HepG2 (cell line): ENCODE results near the gene LRRC55. TPM values are rescaled to one million over a fixed set of nuclear protein-coding genes. Genes with fewer than 3 reads are reported as not detected.

Source experiments
- ATAC-seq: fragments of 200-7000 bp; cut with Tn5 transposase; 3 replicates; pipeline ENCODE4 v1.9.1; 2020; ENCODE audit warnings: mild to moderate bottlenecking, moderate library complexity
- BruUV-seq: library from RNA; stranded (reverse); fragments of 400-500 nt; replicated peaks from 2 replicates; lab custom pipeline; 2021; lab: Mats Ljungman, UMichigan
- CTCF ChIA-PET: fragments of 300-600 bp; formaldehyde crosslinking; extraction: SDS; loops from one replicate; lab custom pipeline; 2021; ENCODE audit warnings: low total read pairs, inconsistent platforms, low intra/inter-chr PET ratio; lab: Yijun Ruan, JAX
- POLR2A ChIA-PET: fragments of 350-600 bp; sonication (Branson Sonifier 250); formaldehyde crosslinking; loops from one replicate; lab custom pipeline; 2020; ENCODE audit warnings: antibody characterized with exemption, inconsistent platforms; lab: Yijun Ruan, JAX
- DNase-seq: peaks from one replicate; pipeline ENCODE4 v3.0.0-alpha.2; 2015; ENCODE audit warnings: low spot score
- FAIRE-seq: peaks from 3 replicates; lab custom pipeline; 2011; peaks lifted over from hg19 to GRCh38; lab: Jason Lieb, UNC
- H2AFZ ChIP-seq: one replicate; pipeline ENCODE4 v1.6.1; 2011; ENCODE audit warnings: low read length, inconsistent platforms
- H3K27ac ChIP-seq: fragments of 300-600 bp; 3 replicates; pipeline ENCODE4 v1.8.0; 2011; ENCODE audit warnings: mixed run types, mild to moderate bottlenecking, mixed read lengths, low read length, inconsistent platforms; ENCODE audit not compliant: insufficient read depth; ENCODE audit errors: extremely low read length
- H3K27me3 ChIP-seq, 2 experiments: fragments of 200-600 bp in 1 of 2; 2 replicates in 1 of 2; 3 replicates in 1 of 2; pipeline versions ENCODE4 v1.6.0 to v1.8.0; 2011; ENCODE audit warnings: low read length in 2 of 2, mild to moderate bottlenecking in 2 of 2, moderate library complexity in 2 of 2, inconsistent platforms in 1 of 2; ENCODE audit not compliant: insufficient read depth in 2 of 2, control insufficient read depth in 1 of 2
- H3K36me3 ChIP-seq, 2 experiments: fragments of 200-600 bp in 1 of 2; replicated peaks in 1 of 2; 2 replicates in 1 of 2; 3 replicates in 1 of 2; pipeline versions ENCODE4 v1.5.1 to v1.8.0; 2011; ENCODE audit warnings: low read length in 2 of 2, inconsistent platforms in 1 of 2; ENCODE audit not compliant: insufficient read depth in 2 of 2, control insufficient read depth in 1 of 2
- H3K4me1 ChIP-seq: 2 replicates; pipeline ENCODE4 v1.5.1; 2012; ENCODE audit warnings: low read length, inconsistent platforms; ENCODE audit not compliant: insufficient read depth
- H3K4me2 ChIP-seq: 2 replicates; pipeline ENCODE4 v1.6.0; 2011; ENCODE audit warnings: low read depth, low read length, inconsistent platforms
- H3K4me3 ChIP-seq, 3 experiments: fragments of 200-600 bp in 1 of 3; sonication (generic), shearing (Covaris generic) in 1 of 3; replicated peaks in 1 of 3; 2 replicates each; pipeline ENCODE4 v1.5.1; 2011 to 2016; ENCODE audit warnings: low read length in 3 of 3, inconsistent platforms in 2 of 3, low read depth in 2 of 3, mild to moderate bottlenecking in 2 of 3, control low read depth in 1 of 3, mixed read lengths in 1 of 3; ENCODE audit not compliant: insufficient read depth in 1 of 3
- H3K79me2 ChIP-seq: one replicate; pipeline ENCODE4 v1.6.1; 2011; ENCODE audit warnings: low read length, inconsistent platforms; ENCODE audit not compliant: insufficient read depth
- H3K9ac ChIP-seq: 2 replicates; pipeline ENCODE4 v1.6.0; 2011; ENCODE audit warnings: mild to moderate bottlenecking, low read depth, low read length, inconsistent platforms; ENCODE audit not compliant: insufficient read depth
- H3K9me3 ChIP-seq: 2 replicates; pipeline ENCODE4 v1.5.1; 2012; ENCODE audit warnings: mild to moderate bottlenecking, low read length
- H4K20me1 ChIP-seq: 2 replicates; pipeline ENCODE4 v1.6.0; 2011; ENCODE audit warnings: inconsistent platforms, mild to moderate bottlenecking, low read length, moderate library complexity; ENCODE audit not compliant: insufficient read depth
- ARNT2 ChIP-seq: sonication (generic); formaldehyde crosslinking; IDR thresholded peaks from 2 replicates; pipeline ENCODE4 v1.8.0; 2022; ENCODE audit warnings: mild to moderate bottlenecking, low read depth, missing genetic modification reagents, moderate library complexity
- HOXA3 ChIP-seq: sonication (generic); formaldehyde crosslinking; IDR thresholded peaks from 2 replicates; pipeline ENCODE4 v1.5.0; 2020; ENCODE audit warnings: missing genetic modification reagents
- NCOA5 ChIP-seq: sonication (generic); formaldehyde crosslinking; IDR thresholded peaks from 2 replicates; pipeline ENCODE4 v1.4.0; 2020; ENCODE audit warnings: missing genetic modification reagents
- NFIB ChIP-seq: sonication (generic); formaldehyde crosslinking; IDR thresholded peaks from 2 replicates; pipeline ENCODE4 v1.9.0; 2021; ENCODE audit warnings: missing genetic modification reagents, mild to moderate bottlenecking, borderline replicate concordance
- NR2F2 ChIP-seq: IDR thresholded peaks from 2 replicates; pipeline ENCODE4 v1.6.1; 2012; ENCODE audit warnings: low read depth, inconsistent platforms, borderline replicate concordance
- RARG ChIP-seq: sonication (generic); formaldehyde crosslinking; IDR thresholded peaks from 2 replicates; pipeline ENCODE4 v1.4.0; 2020; ENCODE audit warnings: low read depth, mild to moderate bottlenecking, missing genetic modification reagents
- ZFP36 ChIP-seq: fragments of 150-350 bp; IDR thresholded peaks from 2 replicates; pipeline ENCODE4 v1.6.1; 2018; ENCODE audit warnings: borderline replicate concordance, low read length, low read depth; ENCODE audit not compliant: partially characterized antibody
- ZNF496 ChIP-seq: sonication (generic); formaldehyde crosslinking; IDR thresholded peaks from 2 replicates; pipeline ENCODE4 v1.8.1; 2023; ENCODE audit warnings: mild to moderate bottlenecking, moderate library complexity, missing genetic modification reagents; ENCODE audit not compliant: insufficient replicate concordance
- ZNF841 ChIP-seq: sonication (generic); formaldehyde crosslinking; IDR thresholded peaks from 2 replicates; pipeline ENCODE4 v1.8.1; 2023; ENCODE audit warnings: missing genetic modification reagents, borderline replicate concordance
- WGBS: methylation state at CpG from one replicate; pipeline ENCODE4 v1.1.6; 2017; ENCODE audit warnings: low lambda C conversion rate; 5-methylcytosine and 5-hydroxymethylcytosine counted together
- in situ Hi-C: cut with HindIII; loops from 2 replicates; pipeline ENCODE4 v1.10.0; 2017; ENCODE audit warnings: low pct_unique_long_range_greater_than_20kb; ENCODE audit not compliant: extremely low pct_ligation_motif_present
- intact Hi-C: fragments of 100-400 bp; cut with micrococcal nuclease; formaldehyde crosslinking; loops from one replicate; pipeline ENCODE4 v1.10.0; 2022; ENCODE audit not compliant: unreplicated experiment
- polyA plus RNA-seq, 8 experiments: library from polyadenylated mRNA; depleted of rRNA in 3 of 8; stranded (reverse) in 7 of 8; unstranded in 1 of 8; fragments of >200 nt; fragmentation: Illumina TruSeq in 4 of 8; extraction: Trizol in 4 of 8; gene quantifications; 2 replicates each; pipeline versions ENCODE4 v1.2.1 to v1.2.3, GENCODE V29; 2011 to 2016; ENCODE audit warnings: low read depth in 4 of 8, missing spikeins in 1 of 8, mixed read lengths in 1 of 8; ENCODE audit not compliant: insufficient read depth in 1 of 8
- total RNA-seq, 5 experiments: library from RNA; depleted of rRNA; stranded (reverse); fragments of >200 nt; fragmentation: Illumina TruSeq; extraction: Trizol; gene quantifications; 2 replicates each; pipeline ENCODE4 v1.2.3, GENCODE V29; 2016; ENCODE audit warnings: low read depth in 1 of 5
- TF ChIP-seq, protein P1 (sequence below): sonication (generic); formaldehyde crosslinking; IDR thresholded peaks from 2 replicates; pipeline ENCODE4 v1.5.0; 2020; ENCODE audit warnings: mild to moderate bottlenecking, low read depth, missing genetic modification reagents, borderline replicate concordance
- TF ChIP-seq, protein P2 (sequence below): sonication (generic); formaldehyde crosslinking; IDR thresholded peaks from 2 replicates; pipeline ENCODE4 v1.4.0; 2020; ENCODE audit warnings: missing genetic modification reagents, mild to moderate bottlenecking, borderline replicate concordance
- TF ChIP-seq, protein P3 (sequence below): sonication (generic); formaldehyde crosslinking; IDR thresholded peaks from 2 replicates; pipeline ENCODE4 v1.5.0; 2020; ENCODE audit warnings: missing genetic modification reagents
- TF ChIP-seq, protein P4 (sequence below): sonication (generic); formaldehyde crosslinking; IDR thresholded peaks from 2 replicates; pipeline ENCODE4 v1.4.0; 2020; ENCODE audit warnings: missing genetic modification reagents

Gene LRRC55
- total and polyA plus RNA-seq, 2 of the 13 experiments (the other 11 are each of a cell fraction or from before 2014, with no cell fraction given), result not detected

DNA sequence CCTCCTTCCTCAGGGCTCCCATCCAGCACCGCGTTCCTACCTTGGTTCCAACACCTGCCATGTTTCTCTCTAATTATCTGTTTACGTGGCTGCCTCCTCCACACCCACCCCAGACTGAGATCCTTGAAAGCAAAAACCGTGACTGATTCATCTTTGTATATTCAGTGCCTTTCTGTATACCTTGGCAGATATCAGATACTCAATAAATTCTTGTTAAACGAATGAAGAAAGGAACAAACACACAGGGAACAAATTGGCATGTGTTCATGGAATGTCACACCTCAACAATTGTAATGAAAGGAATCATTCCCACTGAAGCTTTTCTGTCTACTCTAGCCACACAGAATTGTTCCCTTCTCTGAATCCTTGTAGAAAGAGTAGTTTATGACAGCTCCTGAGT, 20.4 kb upstream of the LRRC55 start:
- Histone ChIP-seq H3K4me3 (no peak overlapping the region), H3K4me2 (no peak overlapping the region), H3K27me3 (peaks cover 3 to 5% of the 10 kb centered on the region in 2 experiments; a peak in 2 of 5 replicates), H3K79me2 (no peaks in the 10 kb centered on the region), H4K20me1 (no peaks in the 10 kb centered on the region), H2AFZ (no peak overlapping the region), H3K4me1 (no peaks in the 10 kb centered on the region), H3K36me3 (no peaks in the 10 kb centered on the region), H3K27ac (no peak overlapping the region), H3K9me3 (no peaks in the 10 kb centered on the region), H3K9ac (no peak overlapping the region)
- intact Hi-C loops, result no loop called here
- ChIA-PET POLR2A (no interaction called here), CTCF (no interaction called here)
- FAIRE-seq (no peak), ATAC-seq (no peak), DNase-seq (no peak)
- in situ Hi-C loops, result no loop called here
- 8% methylated on average over 5 of the region's 5 CpGs for WGBS
- BruUV-seq, result no TSS peak
- TF ChIP-seq ARNT2 (no peak), NR2F2 (no peak), ZFP36 (no peak), NCOA5 (CRISPR knock-in tag) (no peak), ZNF496 (CRISPR knock-in tag) (no peak), HOXA3 (CRISPR knock-in tag) (no peak)

- no TSS peak for BruUV-seq
- H2AFZ ChIP-seq, result no peak overlapping the region
- no peaks in the 10 kb centered on the region for H3K79me2 ChIP-seq
- ATAC-seq (no peak), DNase-seq (no peak), FAIRE-seq (no peak)
- H4K20me1 ChIP-seq, result no peaks in the 10 kb centered on the region
- no peaks in the 10 kb centered on the region for H3K36me3 ChIP-seq
- H3K27ac ChIP-seq, result no peak overlapping the region
- H3K27me3 ChIP-seq, result peaks cover 0 to 3% of the 10 kb centered on the region in 2 experiments; a peak in 2 of 5 replicates
- ChIA-PET CTCF (no interaction called here), POLR2A (no interaction called here)
- H3K4me2 ChIP-seq, result no peak overlapping the region
- H3K4me1 ChIP-seq, result no peaks in the 10 kb centered on the region
- in situ Hi-C loops, result no loop called here
- H3K9me3 ChIP-seq, result no peaks in the 10 kb centered on the region
- H3K9ac ChIP-seq, result no peak overlapping the region
- 9% methylated on average over 6 of the region's 6 CpGs for WGBS
- intact Hi-C loops, result no loop called here
- H3K4me3 ChIP-seq, result no peak overlapping the region
- TF ChIP-seq, protein P1, sequence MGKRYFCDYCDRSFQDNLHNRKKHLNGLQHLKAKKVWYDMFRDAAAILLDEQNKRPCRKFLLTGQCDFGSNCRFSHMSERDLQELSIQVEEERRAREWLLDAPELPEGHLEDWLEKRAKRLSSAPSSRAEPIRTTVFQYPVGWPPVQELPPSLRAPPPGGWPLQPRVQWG, result no peak
- TF ChIP-seq RARG (CRISPR knock-in tag) (no peak), ZNF841 (no peak), NFIB (CRISPR knock-in tag) (no peak)
- TF ChIP-seq, protein P2, sequence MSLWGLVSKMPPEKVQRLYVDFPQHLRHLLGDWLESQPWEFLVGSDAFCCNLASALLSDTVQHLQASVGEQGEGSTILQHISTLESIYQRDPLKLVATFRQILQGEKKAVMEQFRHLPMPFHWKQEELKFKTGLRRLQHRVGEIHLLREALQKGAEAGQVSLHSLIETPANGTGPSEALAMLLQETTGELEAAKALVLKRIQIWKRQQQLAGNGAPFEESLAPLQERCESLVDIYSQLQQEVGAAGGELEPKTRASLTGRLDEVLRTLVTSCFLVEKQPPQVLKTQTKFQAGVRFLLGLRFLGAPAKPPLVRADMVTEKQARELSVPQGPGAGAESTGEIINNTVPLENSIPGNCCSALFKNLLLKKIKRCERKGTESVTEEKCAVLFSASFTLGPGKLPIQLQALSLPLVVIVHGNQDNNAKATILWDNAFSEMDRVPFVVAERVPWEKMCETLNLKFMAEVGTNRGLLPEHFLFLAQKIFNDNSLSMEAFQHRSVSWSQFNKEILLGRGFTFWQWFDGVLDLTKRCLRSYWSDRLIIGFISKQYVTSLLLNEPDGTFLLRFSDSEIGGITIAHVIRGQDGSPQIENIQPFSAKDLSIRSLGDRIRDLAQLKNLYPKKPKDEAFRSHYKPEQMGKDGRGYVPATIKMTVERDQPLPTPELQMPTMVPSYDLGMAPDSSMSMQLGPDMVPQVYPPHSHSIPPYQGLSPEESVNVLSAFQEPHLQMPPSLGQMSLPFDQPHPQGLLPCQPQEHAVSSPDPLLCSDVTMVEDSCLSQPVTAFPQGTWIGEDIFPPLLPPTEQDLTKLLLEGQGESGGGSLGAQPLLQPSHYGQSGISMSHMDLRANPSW, result no peak
- TF ChIP-seq, protein P3, sequence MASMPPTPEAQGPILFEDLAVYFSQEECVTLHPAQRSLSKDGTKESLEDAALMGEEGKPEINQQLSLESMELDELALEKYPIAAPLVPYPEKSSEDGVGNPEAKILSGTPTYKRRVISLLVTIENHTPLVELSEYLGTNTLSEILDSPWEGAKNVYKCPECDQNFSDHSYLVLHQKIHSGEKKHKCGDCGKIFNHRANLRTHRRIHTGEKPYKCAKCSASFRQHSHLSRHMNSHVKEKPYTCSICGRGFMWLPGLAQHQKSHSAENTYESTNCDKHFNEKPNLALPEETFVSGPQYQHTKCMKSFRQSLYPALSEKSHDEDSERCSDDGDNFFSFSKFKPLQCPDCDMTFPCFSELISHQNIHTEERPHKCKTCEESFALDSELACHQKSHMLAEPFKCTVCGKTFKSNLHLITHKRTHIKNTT (CRISPR knock-in tag), result no peak
- TF ChIP-seq, protein P4, sequence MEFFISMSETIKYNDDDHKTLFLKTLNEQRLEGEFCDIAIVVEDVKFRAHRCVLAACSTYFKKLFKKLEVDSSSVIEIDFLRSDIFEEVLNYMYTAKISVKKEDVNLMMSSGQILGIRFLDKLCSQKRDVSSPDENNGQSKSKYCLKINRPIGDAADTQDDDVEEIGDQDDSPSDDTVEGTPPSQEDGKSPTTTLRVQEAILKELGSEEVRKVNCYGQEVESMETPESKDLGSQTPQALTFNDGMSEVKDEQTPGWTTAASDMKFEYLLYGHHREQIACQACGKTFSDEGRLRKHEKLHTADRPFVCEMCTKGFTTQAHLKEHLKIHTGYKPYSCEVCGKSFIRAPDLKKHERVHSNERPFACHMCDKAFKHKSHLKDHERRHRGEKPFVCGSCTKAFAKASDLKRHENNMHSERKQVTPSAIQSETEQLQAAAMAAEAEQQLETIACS (CRISPR knock-in tag), result no peak
Measured at GRCh38 chr11:57162179-57162898, 19.4 kb upstream of the LRRC55 start.
